Activated CD8-positive, alpha-beta T cell treated with anti-CD3 and anti-CD28 coated beads for 36 hours (primary cell): ENCODE measurements around the gene FRMPD1. TPM values are rescaled to one million over a fixed set of nuclear protein-coding genes. Genes with fewer than 3 reads are reported as not detected.

Source experiments
- ATAC-seq: fragments of 200-7000 bp; cut with Tn5 transposase; one replicate; pipeline ENCODE4 v1.10.0; 2021; ENCODE audit warnings: mild to moderate bottlenecking, moderate library complexity
- CTCF ChIA-PET: fragments of 350-600 bp; sonication (Branson Sonifier 250); formaldehyde crosslinking; loops from one replicate; lab custom pipeline; 2021; ENCODE audit warnings: antibody characterized with exemption; lab: Charles Lee
- POLR2A ChIA-PET: fragments of 350-600 bp; sonication (Branson Sonifier 250); formaldehyde crosslinking; loops from one replicate; lab custom pipeline; 2021; ENCODE audit warnings: antibody characterized with exemption; lab: Charles Lee
- DNase-seq: peaks from one replicate; pipeline ENCODE4 v3.0.0-alpha.2; 2020
- H3K27ac Mint-ChIP-seq: one replicate; pipeline ENCODE4 v1.8.0; 2021; ENCODE audit warnings: mild to moderate bottlenecking, mixed read lengths
- H3K27me3 Mint-ChIP-seq: one replicate; pipeline ENCODE4 v1.8.0; 2021; ENCODE audit warnings: mixed read lengths
- H3K36me3 Mint-ChIP-seq: one replicate; pipeline ENCODE4 v1.8.0; 2021; ENCODE audit warnings: low read depth, mixed read lengths
- H3K4me1 Mint-ChIP-seq: one replicate; pipeline ENCODE4 v1.8.0; 2021; ENCODE audit warnings: low read depth, mixed read lengths
- H3K4me3 Mint-ChIP-seq: one replicate; pipeline ENCODE4 v1.8.0; 2021; ENCODE audit warnings: mild to moderate bottlenecking, moderate library complexity, mixed read lengths
- H3K9me3 Mint-ChIP-seq: one replicate; pipeline ENCODE4 v1.8.0; 2021; ENCODE audit warnings: mixed read lengths
- CTCF ChIP-seq: fragments of 200-600 bp; IDR thresholded peaks from one replicate; pipeline ENCODE4 v1.8.0; 2022; ENCODE audit warnings: antibody characterized with exemption, mild to moderate bottlenecking
- intact Hi-C: fragments of 100-400 bp; cut with micrococcal nuclease; formaldehyde crosslinking; loops from one replicate; pipeline ENCODE4 v1.10.0; 2022
- total RNA-seq, 2 experiments: library from RNA; stranded (reverse); gene quantifications; one replicate each; pipeline ENCODE4 v1.2.3, GENCODE V29; 2021

FRMPD1 gene
- total RNA-seq, 2 experiments from 2014 or later = not detected

- H3K27ac Mint-ChIP-seq = no peak overlapping the region
- POLR2A ChIA-PET = no interaction called here
- TF ChIP-seq CTCF = no peak
- CTCF ChIA-PET = interaction anchor here (1.4 kb wide), 1 partner anchor 17 kb away, joined by 4 read pairs; no protein-coding TSS in a partner anchor
- no peak overlapping the region for H3K4me3 Mint-ChIP-seq
- no peaks in the 10 kb centered on the region for H3K9me3 Mint-ChIP-seq
- DNase-seq = no peak
- no peaks in the 10 kb centered on the region for H3K36me3 Mint-ChIP-seq
- intact Hi-C loops = no loop called here
- no peaks in the 10 kb centered on the region for H3K4me1 Mint-ChIP-seq
- no peak for ATAC-seq
- H3K27me3 Mint-ChIP-seq = peaks cover 5% of the 10 kb centered on the region
Measured at GRCh38 chr9:37732952-37733351, 82.2 kb downstream of the FRMPD1 start.

GRCh38 chr9:37739222-37739621, 88.5 kb downstream of the FRMPD1 start:
- Mint-ChIP-seq H3K4me3 (no peak overlapping the region), H3K27me3 (no peaks in the 10 kb centered on the region), H3K4me1 (no peaks in the 10 kb centered on the region), H3K27ac (no peak overlapping the region), H3K9me3 (no peaks in the 10 kb centered on the region), H3K36me3 (no peaks in the 10 kb centered on the region)
- ChIA-PET CTCF (no interaction called here), POLR2A (no interaction called here)
- DNase-seq (no peak), ATAC-seq (no peak)
- intact Hi-C loops = no loop called here
- no peak for TF ChIP-seq CTCF

GRCh38 chr9:37740128-37740527, 89.4 kb downstream of the FRMPD1 start:
- H3K4me1 Mint-ChIP-seq = no peaks in the 10 kb centered on the region
- H3K4me3 Mint-ChIP-seq = no peak overlapping the region
- ChIA-PET POLR2A (no interaction called here), CTCF (no interaction called here)
- intact Hi-C loops = loop anchor here (10.0 kb wide), 1 partner anchor 115 kb away; no protein-coding TSS in a partner anchor
- no peaks in the 10 kb centered on the region for H3K27me3 Mint-ChIP-seq
- no peak overlapping the region for H3K27ac Mint-ChIP-seq
- no peaks in the 10 kb centered on the region for H3K9me3 Mint-ChIP-seq
- ATAC-seq (no peak), DNase-seq (no peak)
- no peak for TF ChIP-seq CTCF
- no peaks in the 10 kb centered on the region for H3K36me3 Mint-ChIP-seq

- ChIA-PET POLR2A (no interaction called here), CTCF (no interaction called here)
- Mint-ChIP-seq H3K27ac (no peak overlapping the region), H3K9me3 (no peaks in the 10 kb centered on the region), H3K4me3 (no peak overlapping the region), H3K27me3 (no peaks in the 10 kb centered on the region), H3K36me3 (no peaks in the 10 kb centered on the region), H3K4me1 (no peaks in the 10 kb centered on the region)
- TF ChIP-seq CTCF = no peak
- intact Hi-C loops = loop anchor here (10.0 kb wide), 1 partner anchor 114 kb away; no protein-coding TSS in a partner anchor
- no peak for ATAC-seq
- DNase-seq = no peak
Measured at GRCh38 chr9:37740631-37741328, 90.0 kb downstream of the FRMPD1 start.

GRCh38 chr9:37745970-37746369, 95.2 kb downstream of the FRMPD1 start:
- ATAC-seq (no peak), DNase-seq (no peak)
- intact Hi-C loops = loop anchor here (5.0 to 10.0 kb wide), 2 partner anchors 51 to 109 kb away; no protein-coding TSS in a partner anchor
- H3K4me3 Mint-ChIP-seq = no peak overlapping the region
- TF ChIP-seq CTCF = no peak
- CTCF ChIA-PET = interaction anchor here (0.8 kb wide), 1 partner anchor 23 kb away, joined by 3 read pairs; no protein-coding TSS in a partner anchor
- H3K27me3 Mint-ChIP-seq = no peaks in the 10 kb centered on the region
- no peaks in the 10 kb centered on the region for H3K4me1 Mint-ChIP-seq
- POLR2A ChIA-PET = no interaction called here
- H3K27ac Mint-ChIP-seq = no peak overlapping the region
- H3K36me3 Mint-ChIP-seq = no peaks in the 10 kb centered on the region
- no peaks in the 10 kb centered on the region for H3K9me3 Mint-ChIP-seq
